T-helper 1 cell (primary cell): Measurements from ENCODE around the gene IGSF21.

Experiments used
- DNase-seq, 5 donors: peaks; one replicate each; pipeline ENCODE4 v3.0.0-alpha.2; 2012 to 2020

Gene IGSF21

DNA sequence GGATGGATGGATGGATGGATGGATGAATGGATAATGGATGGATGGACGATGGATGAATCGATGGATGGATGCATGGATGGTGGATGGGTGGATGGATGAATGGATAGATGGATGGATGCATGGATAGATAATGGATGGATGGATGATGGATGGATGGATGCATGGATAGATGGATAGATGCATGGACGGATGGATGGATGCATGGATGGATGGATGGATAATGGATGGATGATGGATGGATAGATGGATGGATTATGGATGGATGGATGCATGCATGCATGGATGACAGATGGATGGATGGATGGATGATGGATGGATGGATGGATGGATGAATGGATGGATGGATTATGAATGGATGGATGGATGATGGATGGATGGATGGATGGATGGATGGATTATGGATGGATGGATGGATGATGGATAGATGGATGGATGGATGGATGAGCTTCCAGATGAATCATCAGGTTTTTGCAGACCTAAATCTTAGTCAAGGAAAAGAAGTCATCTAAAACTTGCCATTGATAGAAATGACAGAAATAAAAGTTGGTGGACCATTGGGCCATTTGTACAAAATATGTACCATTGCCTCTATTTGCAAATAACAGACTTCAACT lies 197.7 kb downstream of the IGSF21 start:
- no peak for DNase-seq

DNA sequence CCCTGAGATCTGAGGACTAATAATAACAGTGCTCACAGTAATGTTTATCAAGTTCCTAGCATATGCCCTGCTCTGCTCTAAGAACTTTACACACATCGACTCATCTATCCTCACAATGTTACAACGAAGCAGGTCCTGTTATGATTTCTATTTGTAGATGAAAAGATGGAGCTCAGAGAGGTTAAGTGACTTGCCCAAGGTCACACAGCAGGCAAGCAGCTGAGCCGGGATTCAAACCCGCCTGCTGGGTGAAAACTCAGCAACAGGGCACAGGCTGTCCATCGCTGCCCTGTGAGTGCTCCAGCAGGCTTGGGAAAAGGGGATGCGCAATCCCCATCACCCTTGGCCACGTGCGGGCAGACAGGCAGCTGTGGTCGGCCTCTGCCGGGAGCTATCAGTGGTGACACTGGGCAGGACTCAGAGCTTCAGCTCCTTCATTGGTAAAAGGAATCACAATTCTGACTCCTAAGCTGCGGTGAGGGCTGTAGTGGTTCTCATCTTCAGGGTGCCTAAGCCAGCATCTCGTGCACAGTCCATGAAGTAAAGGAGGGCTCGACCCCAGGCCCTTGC lies 199.8 kb downstream of the IGSF21 start:
- DNase-seq = no peak

DNA sequence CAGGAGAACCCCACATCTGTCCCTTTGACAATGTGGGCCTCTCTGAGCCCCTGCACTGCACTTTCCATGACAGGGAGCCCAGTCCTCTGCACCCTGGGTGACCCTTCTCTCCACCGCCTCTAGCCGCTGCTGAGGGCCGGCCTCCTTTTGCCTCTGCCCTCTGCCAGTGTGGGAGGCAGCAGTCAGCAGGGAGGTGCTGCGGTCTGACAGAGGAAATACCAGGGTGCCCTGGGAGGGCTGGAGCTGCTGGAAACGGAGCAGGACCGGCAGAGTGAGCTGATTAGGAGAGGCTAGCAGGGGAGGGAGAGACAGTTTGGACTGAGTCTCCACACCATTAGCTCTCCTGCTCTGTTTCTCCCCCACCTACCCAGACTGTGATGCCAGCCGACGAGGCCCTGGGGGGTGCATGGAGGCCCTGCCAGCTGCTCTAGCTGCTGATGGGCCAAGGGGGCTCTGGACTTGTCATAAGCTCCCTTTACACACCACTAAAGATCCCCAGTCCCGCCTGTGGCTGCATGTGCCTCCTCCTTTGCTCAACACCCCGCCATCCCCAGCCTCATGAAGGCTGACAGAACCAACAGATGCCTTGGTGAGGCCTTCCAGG lies 202.1 kb downstream of the IGSF21 start:
- DNase-seq = no peak

DNA sequence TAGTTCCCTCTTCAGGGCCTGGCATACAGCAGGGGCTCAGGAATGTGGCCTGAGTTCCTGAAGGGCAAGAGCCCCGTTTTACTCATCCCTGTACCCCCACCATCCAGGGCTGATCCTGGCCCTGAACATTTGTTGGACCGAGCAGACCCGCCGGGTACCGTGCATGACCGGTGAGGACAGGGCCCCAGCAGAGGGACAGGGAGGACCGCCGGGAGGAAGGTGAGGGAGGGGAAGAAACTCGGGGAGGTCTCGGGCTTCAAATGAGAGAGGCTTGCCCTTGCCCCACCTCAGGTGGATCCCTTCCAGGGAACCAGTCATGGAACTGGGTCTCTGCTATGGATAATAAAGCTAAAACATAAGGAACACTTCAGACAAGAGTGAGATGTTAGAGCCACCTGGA lies 205.4 kb downstream of the IGSF21 start:
- no peak for DNase-seq

DNA sequence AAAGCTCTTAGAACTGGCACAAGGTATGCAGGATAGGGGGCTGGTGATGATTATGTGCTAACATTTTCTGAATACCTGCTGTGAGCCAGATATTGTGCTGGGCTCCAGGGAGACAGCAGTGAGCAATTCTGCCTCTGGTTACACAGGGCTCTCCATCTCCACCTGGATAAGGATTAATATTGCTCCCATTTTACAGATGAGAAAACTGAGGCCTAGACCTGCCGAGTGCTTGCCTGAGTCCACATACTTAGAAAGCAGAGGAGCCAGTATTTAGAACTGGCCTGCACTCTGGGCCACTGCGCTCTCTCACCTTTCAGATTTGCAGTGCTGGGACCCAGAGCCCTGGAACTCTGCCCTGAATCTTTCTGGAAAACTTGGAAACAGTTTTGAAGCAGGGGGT lies 205.9 kb downstream of the IGSF21 start:
- no peak for DNase-seq

DNA sequence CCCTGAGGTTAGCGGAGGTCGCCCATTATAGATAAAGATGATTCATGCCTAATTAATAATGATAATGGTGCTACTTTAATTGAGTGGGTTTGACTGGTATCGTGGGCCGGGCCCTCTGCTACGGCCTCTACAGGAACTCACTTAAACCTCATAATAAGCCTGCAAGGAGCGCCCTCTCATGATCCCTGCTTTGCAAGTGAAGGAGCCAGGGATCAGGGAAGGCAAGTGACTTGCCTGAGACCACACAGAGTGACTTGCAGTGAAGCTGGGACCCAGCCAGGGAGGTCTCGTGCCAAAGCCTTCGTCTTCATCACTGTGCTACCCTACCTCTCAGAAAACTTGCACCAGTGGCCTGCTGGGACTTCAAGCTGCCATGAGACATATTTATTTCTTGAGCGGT lies 206.8 kb downstream of the IGSF21 start:
- no peak for DNase-seq

DNA sequence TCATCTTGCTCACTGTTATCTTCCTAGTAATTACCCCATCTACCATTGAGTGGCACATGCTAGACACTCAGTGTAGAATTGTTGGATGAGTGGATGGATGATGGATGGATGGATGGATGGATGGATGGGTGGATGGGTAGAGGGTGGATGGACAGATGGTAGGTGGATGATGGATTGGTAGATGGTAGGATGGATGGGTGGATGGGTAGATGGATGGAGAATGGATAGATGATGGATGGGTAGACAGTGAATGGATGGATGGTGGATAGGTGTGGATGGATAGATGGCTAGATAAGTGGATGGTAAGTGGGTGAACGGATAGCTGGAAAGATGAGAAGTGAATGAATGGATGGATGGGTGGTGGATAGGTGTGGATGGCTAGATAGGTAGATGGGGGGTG lies 207.9 kb downstream of the IGSF21 start:
- DNase-seq = no peak

DNA sequence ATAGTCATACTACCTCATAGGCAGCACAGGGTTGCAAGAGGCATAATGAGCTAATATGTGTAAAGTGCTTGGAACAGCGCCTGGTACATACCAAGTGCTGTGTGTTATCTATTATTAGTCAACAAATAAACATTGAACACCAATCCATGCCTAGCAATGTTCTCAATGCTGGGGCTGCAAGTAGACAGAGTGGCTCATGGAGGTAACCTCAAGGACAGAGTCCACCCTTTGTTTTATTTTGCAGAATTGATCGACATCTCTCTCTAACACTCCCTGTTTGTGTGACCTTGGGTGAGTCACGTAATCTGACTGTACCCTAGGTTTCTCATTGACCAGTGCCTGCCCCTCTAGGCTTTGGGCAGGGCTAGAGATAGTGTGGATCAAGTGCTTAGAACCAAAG lies 209.2 kb downstream of the IGSF21 start:
- no peak for DNase-seq

DNA sequence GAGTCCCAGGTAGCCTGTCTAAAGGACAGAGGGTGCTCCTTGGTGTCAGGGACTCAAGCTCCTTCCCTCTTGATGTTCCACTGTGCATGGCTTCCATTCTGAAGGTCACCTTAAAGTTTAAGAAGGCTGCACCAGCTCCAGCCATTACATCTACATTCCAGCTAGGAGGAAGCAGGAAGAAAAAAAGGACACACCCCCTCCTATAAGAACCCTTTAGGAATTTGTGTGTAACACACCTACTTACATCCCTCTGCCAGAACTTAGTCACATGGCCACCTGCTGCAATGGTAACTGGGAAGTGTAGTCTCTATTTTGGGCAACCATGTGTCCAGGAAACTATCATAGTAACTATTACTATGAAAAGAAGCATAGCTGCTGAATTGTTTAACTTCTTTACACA lies 211.5 kb downstream of the IGSF21 start:
- DNase-seq = no peak

DNA sequence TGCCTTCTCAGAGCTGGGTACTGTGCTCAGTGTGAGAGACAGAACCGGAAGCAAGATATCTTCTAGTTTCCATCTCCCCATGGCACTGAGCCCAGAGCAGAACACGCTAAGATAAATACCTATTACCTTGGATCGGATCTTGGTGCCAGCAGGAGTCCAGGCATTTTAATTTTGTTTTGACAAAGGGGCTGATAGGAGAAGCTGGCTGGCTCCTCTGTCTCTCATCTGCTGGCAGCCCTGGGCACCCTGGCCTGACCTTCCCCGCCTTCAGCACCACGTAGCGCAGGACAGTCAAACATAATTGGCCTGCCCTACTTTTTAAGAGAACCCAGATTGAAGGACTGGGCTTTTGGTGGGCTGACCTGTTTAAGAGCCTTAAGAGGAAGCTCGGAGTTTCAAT lies 212.5 kb downstream of the IGSF21 start:
- DNase-seq = no peak

DNA sequence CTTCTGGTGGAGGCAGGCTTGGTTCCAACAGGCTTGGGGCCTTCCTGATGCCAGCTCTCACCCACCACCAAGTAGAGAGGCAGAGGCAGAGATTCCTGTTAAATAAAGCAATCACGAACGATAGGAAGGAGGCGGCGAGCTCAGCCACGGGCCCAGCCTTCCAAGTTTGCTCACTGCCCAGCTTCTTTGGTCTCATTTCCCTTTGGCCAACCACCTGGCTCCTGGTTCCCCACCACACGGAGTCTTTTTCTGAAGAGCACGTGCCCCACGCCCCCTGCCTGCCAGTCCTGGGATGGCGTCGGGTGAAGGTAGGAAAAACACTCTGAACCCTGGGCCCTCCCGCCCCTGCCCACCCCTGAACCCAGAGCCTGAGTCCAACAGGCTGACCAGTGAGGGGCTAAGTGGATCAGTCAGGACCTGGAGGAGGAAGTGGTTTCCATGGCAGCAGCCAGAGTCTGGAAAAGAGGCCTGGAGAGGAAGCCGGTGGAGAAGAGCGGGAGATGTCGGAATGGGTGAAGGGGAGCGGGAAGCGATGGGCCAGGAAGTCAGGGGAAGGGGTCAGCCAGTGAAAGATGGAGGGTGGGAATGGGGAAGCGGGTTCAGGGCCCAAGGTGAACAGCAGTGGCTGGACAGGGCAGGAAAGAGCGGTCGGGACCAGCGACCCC lies 214.9 kb downstream of the IGSF21 start:
- DNase-seq = no peak

DNA sequence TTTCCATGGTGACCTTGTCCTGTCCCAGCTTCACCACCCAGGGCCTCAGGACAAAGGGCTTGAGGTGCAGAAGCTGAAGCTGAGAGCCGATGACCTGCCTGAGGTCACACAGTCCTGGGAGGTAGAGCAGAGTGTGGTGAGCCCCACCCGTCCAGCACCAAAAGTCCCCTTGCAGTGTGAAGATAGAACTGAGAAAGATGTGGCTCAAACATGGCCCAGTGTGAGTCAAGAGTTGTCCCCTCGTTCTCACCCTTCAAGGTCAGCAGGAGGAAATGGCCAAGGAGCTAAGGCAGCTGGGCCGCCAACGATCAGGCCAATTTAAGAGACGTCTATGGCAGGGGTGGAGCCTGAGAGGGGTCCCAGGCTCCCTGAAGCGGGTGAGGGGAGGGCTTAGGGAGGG lies 215.7 kb downstream of the IGSF21 start:
- no peak for DNase-seq

DNA sequence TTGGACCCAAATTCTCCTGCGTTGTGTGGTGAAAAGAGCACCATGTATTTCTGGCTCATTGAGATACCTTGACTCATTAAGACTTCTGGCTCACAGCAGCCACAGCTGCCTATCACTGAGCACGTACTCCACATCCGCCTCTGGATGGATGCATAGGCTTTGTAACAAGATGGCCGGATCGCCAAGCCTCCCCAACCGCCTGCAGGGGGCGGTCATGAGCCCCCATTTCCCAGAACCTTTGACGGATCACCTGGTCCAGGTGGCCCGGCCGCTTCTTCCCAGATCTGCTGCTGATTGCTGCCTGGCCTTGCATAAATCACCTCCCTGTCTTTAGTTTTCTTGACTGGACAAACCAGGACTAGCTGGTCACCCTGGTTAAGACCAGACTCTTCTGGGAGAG lies 216.6 kb downstream of the IGSF21 start:
- no peak for DNase-seq

DNA sequence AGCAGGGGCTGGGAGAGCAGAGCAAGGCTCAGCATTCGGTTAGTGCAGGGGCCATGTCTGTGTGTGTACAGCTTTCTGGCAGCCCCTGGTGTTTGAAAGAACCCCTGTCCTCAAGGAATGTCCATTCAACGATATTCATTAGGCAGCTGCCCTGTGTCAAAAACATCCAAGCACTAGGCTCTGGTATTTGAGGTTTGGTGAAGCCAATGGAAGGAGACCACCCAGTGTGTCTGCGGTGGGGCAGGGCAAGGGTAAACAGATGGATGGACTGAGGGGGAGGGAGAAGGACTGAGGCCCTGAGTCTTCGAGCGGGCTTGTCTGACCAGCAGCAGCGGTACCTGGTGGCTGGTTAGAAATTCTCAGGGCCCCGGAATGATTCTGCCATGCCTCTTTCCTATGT lies 217.5 kb downstream of the IGSF21 start:
- no peak for DNase-seq

DNA sequence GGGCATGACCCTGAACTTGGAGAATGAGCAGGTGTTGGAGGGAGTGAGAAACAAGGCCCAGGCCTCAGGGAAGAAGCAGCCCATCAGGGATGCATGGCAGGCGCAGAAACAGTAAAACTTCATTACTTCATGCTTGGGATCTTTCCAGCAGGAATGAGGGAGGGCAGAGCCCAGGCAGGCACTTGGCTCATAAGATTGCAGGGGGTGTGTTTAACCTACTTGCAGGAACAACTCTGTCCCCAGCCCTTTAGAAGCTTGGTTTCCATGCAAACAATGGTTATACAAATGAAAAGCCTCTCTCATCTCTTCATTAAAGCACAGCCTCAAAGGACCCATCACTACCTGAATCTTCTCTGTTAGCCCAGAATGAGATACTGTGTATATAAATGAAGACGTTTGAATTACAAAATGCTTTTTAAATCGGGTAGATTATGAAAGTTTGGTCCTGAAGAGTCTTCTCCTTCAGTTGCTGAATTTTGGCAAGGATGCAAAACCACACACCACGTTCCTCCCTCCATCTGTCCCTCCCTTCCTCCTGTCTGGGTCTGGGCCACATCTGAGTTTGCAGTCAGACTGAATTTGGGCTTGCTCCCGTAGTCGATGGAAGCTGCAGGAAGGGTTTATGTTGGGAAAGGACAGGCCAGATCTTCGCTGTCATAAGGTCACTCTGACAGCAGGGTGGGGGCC lies 218.8 kb downstream of the IGSF21 start:
- no peak for DNase-seq

DNA sequence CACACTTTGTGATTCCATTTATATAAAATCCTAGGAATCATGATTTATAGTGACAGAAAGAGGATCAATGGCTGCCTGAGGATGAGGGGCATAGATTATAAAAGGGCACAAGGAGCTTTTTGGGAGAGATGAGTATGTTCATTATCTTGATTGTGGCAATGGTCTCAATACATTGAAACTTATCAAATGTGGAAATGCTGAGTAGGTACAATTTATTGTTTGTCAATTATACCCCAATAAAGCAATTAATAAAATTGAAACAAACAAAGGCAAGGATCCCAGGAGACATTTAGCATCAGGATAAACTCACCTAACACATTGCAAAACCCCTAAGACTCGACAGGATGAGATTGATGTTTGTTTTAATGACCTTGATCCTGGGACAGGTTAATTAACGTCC lies 220.1 kb downstream of the IGSF21 start:
- DNase-seq = no peak

DNA sequence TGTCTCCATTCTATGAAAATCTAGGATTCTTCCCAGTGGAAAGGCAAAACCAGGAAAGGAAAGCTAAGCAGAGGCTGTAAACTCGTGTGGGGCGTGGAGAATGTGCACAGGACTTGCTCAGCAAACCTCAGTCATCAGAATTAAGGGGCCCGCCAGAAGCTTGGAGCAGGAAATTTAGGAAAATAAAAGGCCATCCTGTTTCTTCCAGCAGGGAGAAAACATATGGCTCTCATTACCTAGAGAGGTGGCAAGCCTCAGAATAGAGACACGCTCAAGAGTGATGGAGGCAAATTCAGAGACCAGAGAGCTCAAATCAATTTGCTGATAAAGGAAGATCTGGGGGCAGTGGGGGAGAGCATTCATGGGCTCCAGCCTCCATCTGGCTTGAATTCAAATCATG lies 221.2 kb downstream of the IGSF21 start:
- no peak for DNase-seq

DNA sequence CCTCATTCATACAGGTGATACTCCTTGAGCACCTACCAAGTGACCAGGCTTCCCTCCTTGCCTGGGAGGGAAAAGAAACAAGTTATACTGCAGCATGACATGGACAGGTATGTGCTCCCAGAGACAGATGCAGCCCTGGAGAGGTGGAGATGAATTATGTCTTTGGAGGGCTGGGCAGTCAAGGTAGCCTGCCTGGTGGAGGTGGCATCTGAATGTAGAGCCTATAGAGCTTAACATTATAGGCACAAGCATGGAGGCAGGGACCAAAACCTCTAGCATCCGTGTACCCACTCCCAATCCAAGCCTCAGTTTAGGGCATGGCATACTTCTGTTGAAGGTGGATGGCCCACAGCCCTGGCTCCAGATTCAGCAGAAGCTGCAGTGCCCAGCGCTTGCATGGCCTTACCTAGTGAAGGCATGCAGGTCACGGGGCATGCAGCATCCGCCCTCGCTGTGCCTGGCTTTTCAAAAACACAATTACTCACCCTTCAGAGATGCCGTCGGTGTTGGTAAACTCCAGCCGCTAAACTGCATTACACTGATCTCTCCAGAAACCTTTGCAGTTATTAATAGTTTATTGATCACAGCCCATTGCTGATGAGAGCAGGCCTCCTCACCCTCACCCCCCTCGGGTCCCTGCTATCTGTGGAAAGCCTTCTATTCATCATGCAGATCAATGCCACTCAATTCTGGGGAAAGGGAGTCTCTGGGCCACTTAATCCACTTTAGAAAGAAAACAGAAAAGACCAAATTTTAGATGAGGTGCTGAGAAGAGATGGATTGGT lies 222.1 kb downstream of the IGSF21 start:
- no peak for DNase-seq

DNA sequence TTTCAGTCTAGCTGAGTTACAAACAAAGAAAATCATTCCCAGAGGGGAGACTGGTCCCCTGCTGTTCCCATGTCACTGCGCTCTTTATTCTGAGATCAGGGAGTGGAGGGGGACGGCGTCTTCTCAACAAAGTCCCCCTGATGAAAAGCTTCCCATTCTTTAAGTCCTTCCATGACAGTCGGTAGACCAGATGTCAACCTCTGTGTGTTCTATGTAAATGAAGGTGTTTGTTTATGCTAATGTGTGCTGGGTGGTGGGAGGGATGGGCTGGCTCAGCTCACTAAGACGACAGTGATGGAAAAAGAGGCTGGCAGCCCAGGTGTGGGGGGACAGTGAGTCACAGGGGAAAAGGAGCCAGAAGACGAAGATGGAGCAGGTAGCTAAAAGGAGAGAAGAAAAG lies 225.0 kb downstream of the IGSF21 start:
- no peak for DNase-seq

DNA sequence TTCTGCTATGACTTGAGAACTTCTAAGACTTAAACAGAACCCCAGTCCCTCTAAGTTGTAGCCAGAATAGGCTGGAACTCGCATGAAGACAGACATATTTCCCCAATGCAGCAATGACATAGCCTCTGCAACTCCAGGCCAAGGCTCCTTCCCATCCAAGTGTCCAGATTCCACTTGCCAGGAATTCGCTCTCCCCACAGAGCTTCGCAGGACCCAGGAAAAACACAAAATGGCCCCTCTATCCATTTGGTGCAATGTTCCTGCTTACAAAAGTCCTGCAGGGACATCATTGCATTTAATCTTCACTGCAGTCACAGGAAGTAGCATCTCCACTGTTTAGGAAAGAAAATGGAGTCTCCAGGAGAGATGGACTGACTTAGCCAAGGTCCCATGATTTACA lies 225.6 kb downstream of the IGSF21 start:
- DNase-seq = no peak

DNA sequence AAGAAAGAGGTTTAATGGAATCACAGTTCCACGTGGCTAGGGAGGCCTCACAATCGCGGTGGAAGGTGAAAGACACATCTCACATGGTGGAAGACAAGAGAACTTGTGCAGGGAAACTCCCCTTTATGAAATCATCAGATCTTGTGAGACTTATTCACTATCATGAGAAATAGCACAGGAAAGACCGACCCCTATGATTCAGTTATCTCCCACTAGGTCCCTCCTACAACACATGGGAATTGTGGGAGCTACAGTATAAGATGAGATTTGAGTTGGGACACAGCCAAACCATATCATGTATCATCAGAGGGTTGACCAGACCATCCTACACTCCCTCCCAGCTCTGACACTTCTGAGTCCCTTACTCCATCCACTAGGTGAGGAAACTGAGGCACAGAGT lies 229.2 kb downstream of the IGSF21 start:
- DNase-seq = no peak

DNA sequence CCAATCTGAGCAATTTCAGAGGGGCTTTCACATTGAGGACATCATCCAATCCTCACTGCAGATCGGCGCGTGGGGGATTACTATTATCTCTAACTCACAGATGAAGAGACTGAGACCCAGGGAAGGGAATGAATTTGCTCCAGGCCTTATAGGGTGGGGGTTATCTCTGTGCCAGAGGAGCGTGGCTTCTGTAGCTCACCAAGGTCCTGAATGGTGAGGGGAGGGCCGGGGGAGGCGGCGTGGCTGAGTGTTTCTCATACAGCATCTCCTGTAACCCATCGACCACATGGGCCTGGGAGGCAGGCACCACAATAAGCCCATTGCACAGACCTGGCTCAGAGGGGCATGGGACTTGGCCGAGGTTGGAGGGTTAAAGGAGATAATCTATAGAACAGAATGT lies 230.2 kb downstream of the IGSF21 start:
- no peak for DNase-seq

DNA sequence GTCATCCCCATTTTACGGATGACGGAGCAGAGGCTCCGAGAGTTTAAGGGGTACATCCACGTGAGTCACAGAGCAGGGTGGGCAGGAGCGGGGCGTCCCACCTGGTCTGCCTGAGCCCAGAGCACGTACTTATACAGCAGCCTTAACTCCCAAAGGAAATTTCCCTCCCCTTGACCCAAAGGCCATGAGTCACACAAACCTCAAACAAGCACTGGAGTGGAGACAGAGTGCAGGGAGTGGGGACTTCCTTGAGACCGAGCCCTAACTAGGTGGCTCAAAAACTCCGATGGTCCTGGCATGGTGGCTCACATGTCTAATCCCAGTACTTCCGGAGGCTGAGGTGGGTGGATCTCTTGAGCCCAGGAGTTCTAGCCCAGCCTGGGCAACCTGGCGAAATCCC lies 231.6 kb downstream of the IGSF21 start:
- DNase-seq = no peak
